Ectodermal cell (in vitro differentiated cells): ENCODE results near the gene RARRES2. TPM values are rescaled to one million over a fixed set of nuclear protein-coding genes. Genes with fewer than 3 reads are reported as not detected.
"Not testable (repeated sequence)": the region's sequence is repeated elsewhere in the genome, so short reads cannot be mapped to it uniquely, and the experiment has no call there.

Source experiments
- H3K27ac ChIP-seq: 2 replicates; pipeline ENCODE4 v1.7.0; 2013; ENCODE audit warnings: mild to moderate bottlenecking, low read depth, low read length; ENCODE audit not compliant: insufficient read depth, poor library complexity, severe bottlenecking
- H3K27me3 ChIP-seq: 2 replicates; pipeline ENCODE4 v1.7.0; 2013; ENCODE audit warnings: mild to moderate bottlenecking, low read length; ENCODE audit not compliant: insufficient read depth, control insufficient read depth, poor library complexity, severe bottlenecking
- H3K36me3 ChIP-seq: one replicate; pipeline ENCODE4 v1.7.0; 2013; ENCODE audit warnings: low read length; ENCODE audit not compliant: control insufficient read depth, insufficient read depth
- H3K4me1 ChIP-seq: one replicate; pipeline ENCODE4 v1.7.0; 2013; ENCODE audit warnings: low read length; ENCODE audit not compliant: control insufficient read depth, insufficient read depth
- H3K4me3 ChIP-seq: 2 replicates; pipeline ENCODE4 v1.7.0; 2013; ENCODE audit warnings: low read depth, low read length, control low read depth; ENCODE audit not compliant: insufficient read depth
- H3K9me3 ChIP-seq: 2 replicates; pipeline ENCODE4 v1.7.0; 2013; ENCODE audit warnings: mild to moderate bottlenecking, low read length, moderate library complexity; ENCODE audit not compliant: control insufficient read depth
- WGBS, 2 experiments: methylation state at CpG; one replicate each; pipeline ENCODE4 v1.1.7; 2013; ENCODE audit warnings: missing lambda C conversion rate in 2 of 2; 5-methylcytosine and 5-hydroxymethylcytosine counted together
- polyA plus RNA-seq, 4 experiments: library from polyadenylated mRNA; stranded (reverse); fragments of 50-300 nt; gene quantifications; one replicate each; pipeline ENCODE4 v1.2.3, GENCODE V29; 2013

The RARRES2 gene
- polyA plus RNA-seq (2013, experiment 1 of 4), result 4.9 TPM
- polyA plus RNA-seq (2013, experiment 2 of 4), result 3.5 TPM
- polyA plus RNA-seq (2013, experiment 3 of 4), result 5.2 TPM
- 5.9 TPM for polyA plus RNA-seq (2013, experiment 4 of 4)

DNA sequence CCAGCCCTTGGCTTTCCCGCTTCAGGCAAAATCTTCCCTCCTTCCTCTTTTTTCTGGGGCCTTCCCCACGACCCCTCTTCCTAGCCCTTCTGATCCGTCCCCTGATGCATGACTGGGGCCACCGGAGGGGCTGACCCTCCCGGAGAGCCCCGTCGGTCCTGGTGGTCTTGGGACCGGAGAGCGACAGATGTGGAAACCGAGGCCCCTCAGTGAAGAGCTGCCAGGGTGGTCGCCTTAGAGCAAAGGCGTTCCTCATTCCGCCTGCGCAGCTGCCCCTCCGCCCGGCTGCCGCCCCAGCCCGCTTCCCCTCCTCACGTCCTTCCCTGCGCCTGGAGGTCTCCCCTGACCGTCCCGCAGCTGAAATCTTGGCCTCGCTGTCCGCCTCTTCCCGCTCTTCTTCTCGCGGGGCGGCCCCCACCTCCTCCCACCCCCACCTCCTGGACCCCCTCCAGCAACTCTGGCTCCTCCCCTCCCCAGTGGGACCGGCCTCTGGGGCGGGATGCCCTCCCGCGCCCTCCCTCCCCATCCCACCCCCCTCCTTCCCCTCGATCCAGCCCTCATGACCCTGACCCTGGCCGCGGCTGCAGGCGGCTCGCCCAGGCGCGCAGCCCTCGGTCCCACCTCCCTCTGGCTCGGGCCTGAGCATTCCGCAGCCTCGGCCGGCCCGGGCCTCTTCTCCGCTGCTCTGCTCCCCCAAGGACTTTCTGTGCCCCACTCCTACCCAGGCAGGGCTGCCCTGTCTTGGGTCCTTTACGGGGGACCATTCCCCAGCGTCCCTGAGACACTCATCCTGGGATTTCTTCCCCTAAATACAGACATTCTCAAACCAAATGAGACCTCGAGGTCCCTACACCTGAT lies at the start of gene RARRES2:
Gene RARRES2 (minus strand): TSS at position 367 of the 858 bp plus-strand sequence. CDS start 1,020 bp downstream, outside the sequence.
- H3K9me3 ChIP-seq, result no peaks in the 10 kb centered on the region
- no peak within 1 kb of the TSS for H3K27ac ChIP-seq
- WGBS, 2 experiments, result 2% methylated on average over 49 of the region's 49 CpGs

DNA sequence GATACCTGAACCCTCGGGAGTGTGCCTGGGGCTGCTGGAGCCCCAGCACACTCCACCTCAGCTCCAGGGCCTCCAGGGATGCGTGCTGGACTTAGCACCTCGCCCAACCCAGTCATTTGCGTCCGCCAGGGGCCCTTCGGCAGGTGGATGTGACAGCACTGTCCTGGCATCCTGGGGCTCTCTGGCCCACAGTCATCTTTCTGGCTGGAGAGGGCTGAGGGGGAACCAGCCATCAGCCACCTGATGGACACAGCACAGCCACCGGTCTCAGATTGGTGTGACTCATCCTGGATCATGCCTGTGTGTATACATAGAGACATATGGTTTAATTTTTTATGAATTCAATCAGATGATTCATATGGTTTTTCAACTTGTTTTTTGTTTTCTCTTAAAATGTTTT lies 48.8 kb upstream of the RARRES2 start:
- Histone ChIP-seq H3K9me3 (no peaks in the 10 kb centered on the region), H3K36me3 (peaks cover 8% of the 10 kb centered on the region), H3K4me1 (peaks cover 25% of the 10 kb centered on the region), H3K27ac (no peak overlapping the region), H3K4me3 (no peak overlapping the region), H3K27me3 (no peaks in the 10 kb centered on the region)
- 96 to 97% methylated on average over 7 of the region's 7 CpGs for WGBS, 2 experiments

More for the DNA sequence above, at the start of gene RARRES2:
- Histone ChIP-seq H3K36me3 (no peaks in the 10 kb centered on the region), H3K27me3 (peaks cover 42% of the 10 kb centered on the region), H3K4me1 (peaks cover 25% of the 10 kb centered on the region), H3K4me3 (peak within 1 kb of the TSS; percentile 27)

DNA sequence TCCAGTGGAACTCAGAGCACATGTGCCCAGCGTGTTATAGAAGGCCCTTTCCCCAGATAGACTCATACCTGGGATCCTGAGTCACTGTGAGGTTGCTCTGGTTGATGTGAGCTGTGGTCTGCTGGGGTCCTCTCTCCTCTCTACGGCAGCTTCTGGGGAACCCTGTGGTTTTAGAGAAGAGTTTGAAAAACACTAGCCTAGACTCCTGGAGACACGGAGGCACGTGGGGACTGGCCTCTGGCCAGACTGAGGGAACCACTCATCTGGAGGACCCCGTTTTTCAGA lies 48.0 kb upstream of the RARRES2 start:
- Histone ChIP-seq H3K36me3 (peaks cover 8% of the 10 kb centered on the region), H3K27ac (no peak overlapping the region), H3K9me3 (no peaks in the 10 kb centered on the region), H3K27me3 (no peaks in the 10 kb centered on the region), H3K4me3 (no peak overlapping the region), H3K4me1 (peaks cover 32% of the 10 kb centered on the region)
- WGBS, 2 experiments, result 90 to 95% methylated on average over 5 of the region's 5 CpGs

DNA sequence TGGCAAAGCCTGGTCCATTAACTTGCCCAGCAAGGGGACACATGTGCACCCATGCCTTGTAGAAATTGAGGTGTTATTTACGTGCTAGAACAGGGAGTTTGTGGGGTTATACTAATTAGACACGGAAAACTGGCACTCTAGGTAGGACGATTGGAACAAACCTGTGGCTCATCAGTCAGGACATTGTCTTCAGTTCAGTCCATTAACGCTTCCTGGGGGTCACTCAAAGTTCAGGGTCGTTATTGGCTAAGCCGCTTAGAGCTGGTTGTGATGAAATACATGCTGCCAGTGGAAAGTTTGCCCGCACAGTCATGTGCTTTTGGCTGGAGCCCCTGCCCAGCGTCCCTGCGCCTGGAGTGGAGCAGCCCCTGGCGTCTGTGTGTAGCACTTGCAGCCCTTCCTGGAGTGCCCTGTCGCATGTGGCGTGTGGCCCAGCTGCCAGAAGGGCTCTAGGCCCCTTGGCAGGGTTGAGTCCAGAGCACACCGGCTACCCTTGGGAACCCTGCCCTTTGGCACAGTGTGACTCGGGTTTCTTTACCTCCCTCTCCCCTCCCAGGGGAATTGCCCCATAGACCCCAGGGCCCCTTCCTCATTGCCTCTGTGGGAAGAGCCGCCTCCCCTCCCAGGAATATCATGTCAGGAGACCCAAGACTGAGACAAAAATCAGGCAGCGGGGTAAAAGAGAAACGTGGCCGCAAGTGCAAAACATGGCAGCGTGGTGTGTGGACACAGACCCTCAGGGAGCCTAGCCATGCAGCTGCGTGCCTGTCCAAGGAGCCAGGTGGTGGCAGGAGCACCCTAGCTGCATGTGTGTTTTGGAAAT lies 47.5 kb upstream of the RARRES2 start:
- no peaks in the 10 kb centered on the region for H3K27me3 ChIP-seq
- WGBS, 2 experiments, result 90% methylated on average over 20 of the region's 20 CpGs
- H3K9me3 ChIP-seq, result no peaks in the 10 kb centered on the region
- H3K27ac ChIP-seq, result no peak overlapping the region
- peaks cover 8% of the 10 kb centered on the region for H3K36me3 ChIP-seq
- H3K4me1 ChIP-seq, result peaks cover 37% of the 10 kb centered on the region
- no peak overlapping the region for H3K4me3 ChIP-seq

DNA sequence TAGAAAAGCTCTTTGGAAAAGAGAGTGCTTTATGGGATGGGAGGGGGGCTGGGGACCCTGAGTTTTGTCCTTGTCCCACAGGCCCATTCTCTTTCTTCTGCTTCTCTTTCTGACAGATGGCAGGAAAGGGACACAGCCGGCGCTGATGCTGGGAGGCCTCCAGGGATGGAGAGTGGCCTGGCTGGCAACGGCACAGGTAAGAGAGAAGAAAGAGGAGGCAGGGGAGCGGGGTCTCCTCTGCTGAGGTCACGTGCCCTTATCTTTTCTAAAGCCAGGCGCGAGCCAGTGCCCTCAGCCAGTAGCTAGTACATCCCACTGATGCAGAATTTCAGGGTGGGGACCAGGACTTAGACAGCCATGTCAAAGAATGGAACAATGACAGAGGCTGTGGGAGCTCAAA lies 46.9 kb upstream of the RARRES2 start:
- no peaks in the 10 kb centered on the region for H3K9me3 ChIP-seq
- H3K27me3 ChIP-seq, result no peaks in the 10 kb centered on the region
- WGBS, 2 experiments, result 79 to 83% methylated on average over 7 of the region's 7 CpGs
- peaks cover 43% of the 10 kb centered on the region for H3K4me1 ChIP-seq
- no peak overlapping the region for H3K4me3 ChIP-seq
- no peak overlapping the region for H3K27ac ChIP-seq
- H3K36me3 ChIP-seq, result peaks cover 8% of the 10 kb centered on the region

DNA sequence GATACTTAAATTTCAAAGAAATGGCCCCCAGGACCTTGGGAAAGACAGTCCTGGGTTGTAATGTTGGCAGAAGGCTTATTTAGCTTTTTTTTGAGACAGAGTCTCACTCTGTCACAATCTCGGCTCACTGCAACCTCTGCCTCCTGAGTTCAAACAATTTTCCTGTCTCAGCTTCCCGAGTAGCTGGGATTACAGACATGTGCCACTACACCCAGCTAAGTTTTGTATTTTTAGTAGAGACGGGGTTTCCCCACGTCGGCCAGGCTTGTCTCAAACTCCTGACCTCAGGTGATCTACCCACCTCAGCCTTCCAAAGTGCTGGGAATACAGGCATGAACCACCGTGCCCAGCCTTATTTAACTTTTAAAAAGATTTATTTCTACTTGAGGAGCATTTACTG lies 44.5 kb upstream of the RARRES2 start:
- 78 to 82% methylated on average over 5 to 6 of the region's 6 CpGs for WGBS, 2 experiments
- not testable (repeated sequence) for H3K4me3 ChIP-seq, H3K36me3 ChIP-seq, H3K27me3 ChIP-seq, H3K9me3 ChIP-seq
- peak overlapping the region; percentile 36 for H3K27ac ChIP-seq
- H3K4me1 ChIP-seq, result peaks cover 65% of the 10 kb centered on the region

DNA sequence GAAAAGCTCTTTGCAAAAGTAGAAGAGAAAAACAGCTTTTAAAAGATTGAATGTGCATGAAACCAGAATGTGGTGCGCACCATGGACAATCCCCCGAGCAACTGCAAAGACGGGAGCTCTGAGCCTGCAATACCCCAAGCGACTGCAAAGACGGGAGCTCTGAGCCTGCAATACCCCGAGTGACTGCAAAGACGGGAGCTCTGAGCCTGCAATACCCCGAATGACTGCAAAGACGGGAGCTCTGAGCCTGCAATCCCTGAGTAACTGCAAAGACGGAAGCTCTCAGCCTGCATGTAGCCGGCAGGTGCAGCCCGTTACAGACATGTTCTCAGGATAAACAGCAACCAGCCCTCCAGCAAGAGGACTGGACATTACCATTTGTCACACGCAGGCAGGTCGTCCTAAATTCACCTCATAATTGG lies 43.9 kb upstream of the RARRES2 start:
- Histone ChIP-seq H3K27ac (peak overlapping the region; percentile 36), H3K4me1 (peaks cover 71% of the 10 kb centered on the region), H3K4me3 (no peak overlapping the region), H3K36me3 (peaks cover 8% of the 10 kb centered on the region), H3K9me3 (no peaks in the 10 kb centered on the region), H3K27me3 (no peaks in the 10 kb centered on the region)
- 70 to 71% methylated on average over 13 to 14 of the region's 14 CpGs for WGBS, 2 experiments

DNA sequence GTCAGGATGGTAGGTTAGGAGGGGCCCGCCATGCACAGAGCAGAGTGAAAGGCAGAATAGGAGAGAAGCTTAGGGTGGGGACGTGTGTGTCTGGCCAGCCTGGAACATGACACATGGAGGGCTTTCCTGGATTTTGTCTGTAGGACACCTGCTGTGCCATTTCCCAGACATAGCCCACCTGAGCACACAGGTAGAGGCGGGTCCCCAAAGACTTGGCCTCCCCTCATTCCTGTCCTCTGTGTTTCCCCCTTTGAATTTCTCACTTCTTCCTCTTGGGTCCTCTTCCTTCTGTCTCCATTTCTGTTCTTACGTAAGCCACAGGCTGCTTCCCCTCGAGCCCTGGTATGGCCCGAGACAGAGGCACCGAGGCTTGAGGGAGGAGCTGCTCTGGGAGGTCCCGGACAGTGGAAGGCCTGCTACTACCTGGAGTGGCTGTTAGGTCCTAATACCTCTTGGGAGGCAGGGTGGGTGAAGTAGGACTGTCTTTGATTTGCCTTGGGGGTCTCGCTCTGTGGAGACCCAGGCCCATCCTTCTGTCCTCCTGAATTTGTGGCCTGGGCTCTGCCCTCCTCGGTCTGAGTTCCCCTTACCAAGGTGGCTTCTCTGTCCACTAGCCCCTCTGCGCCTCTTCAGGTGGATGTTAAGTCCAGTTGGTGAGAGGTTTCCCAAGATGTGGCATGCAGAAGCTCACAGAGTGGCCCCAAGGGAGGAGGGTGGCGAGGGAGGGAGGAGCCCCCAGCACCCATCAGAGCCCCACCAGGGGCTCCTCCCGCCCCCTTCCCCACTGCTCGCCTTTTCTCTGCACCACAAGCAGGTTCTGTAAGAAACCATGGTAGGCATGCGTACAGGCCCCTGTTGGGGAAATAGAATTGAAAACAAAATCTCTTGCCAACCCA lies 43.2 kb upstream of the RARRES2 start:
- Histone ChIP-seq H3K27me3 (no peaks in the 10 kb centered on the region), H3K4me1 (peaks cover 74% of the 10 kb centered on the region), H3K9me3 (no peaks in the 10 kb centered on the region), H3K36me3 (peaks cover under 1% of the 10 kb centered on the region), H3K27ac (peak overlapping the region; percentile 89), H3K4me3 (peak overlapping the region; percentile 30)
- 66 to 70% methylated on average over 13 to 15 of the region's 15 CpGs for WGBS, 2 experiments

DNA sequence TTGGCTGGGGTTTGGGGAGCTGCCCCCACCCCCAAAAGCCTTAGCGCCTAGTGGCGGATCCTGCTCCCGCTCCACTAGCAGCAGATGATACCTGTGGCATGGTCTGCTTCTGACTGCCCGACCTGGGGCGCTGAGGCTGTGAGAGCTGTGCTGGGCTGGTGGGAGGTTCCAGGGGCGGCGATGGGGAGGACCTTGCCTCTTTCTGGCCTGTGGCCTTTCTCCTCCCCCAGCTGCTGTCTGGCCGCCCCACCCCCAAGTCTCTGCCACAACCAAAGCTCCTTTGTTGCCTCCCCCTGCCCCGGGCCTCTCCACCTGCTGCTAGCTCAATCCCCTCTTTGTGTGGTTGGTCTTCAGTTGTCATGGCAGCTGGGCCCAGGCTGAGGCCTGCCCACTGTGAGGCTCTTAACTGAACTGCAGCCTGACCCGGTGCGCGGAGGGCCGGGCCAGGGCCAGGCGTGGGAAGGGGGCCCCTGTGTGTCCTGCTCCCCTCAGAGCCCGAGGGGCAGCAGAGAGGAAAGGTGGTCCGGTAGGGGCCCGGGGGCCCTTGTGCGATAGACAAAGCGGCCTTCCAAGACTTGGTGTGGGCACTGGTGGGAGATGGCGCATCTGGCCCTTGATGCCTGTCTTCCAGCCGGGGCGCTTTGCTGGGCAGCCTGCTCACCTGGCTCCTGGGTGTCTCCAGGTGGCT lies 42.4 kb upstream of the RARRES2 start:
- WGBS, 2 experiments, result 19 to 20% methylated on average over 22 of the region's 22 CpGs
- H3K9me3 ChIP-seq, result no peaks in the 10 kb centered on the region
- H3K4me3 ChIP-seq, result peak overlapping the region; percentile 30
- H3K36me3 ChIP-seq, result no peaks in the 10 kb centered on the region
- peak overlapping the region; percentile 89 for H3K27ac ChIP-seq
- H3K4me1 ChIP-seq, result peaks cover 74% of the 10 kb centered on the region
- no peaks in the 10 kb centered on the region for H3K27me3 ChIP-seq
